GM18517 (cell line): ENCODE measurements around the gene UBE2J2.

Experiments
- ATAC-seq: cut with Tn5 transposase; IDR thresholded peaks from one replicate; pipeline ENCODE4 v1.9.1; 2021; ENCODE audit warnings: mild to moderate bottlenecking, moderate library complexity; ENCODE audit not compliant: unreplicated experiment

Gene UBE2J2

DNA sequence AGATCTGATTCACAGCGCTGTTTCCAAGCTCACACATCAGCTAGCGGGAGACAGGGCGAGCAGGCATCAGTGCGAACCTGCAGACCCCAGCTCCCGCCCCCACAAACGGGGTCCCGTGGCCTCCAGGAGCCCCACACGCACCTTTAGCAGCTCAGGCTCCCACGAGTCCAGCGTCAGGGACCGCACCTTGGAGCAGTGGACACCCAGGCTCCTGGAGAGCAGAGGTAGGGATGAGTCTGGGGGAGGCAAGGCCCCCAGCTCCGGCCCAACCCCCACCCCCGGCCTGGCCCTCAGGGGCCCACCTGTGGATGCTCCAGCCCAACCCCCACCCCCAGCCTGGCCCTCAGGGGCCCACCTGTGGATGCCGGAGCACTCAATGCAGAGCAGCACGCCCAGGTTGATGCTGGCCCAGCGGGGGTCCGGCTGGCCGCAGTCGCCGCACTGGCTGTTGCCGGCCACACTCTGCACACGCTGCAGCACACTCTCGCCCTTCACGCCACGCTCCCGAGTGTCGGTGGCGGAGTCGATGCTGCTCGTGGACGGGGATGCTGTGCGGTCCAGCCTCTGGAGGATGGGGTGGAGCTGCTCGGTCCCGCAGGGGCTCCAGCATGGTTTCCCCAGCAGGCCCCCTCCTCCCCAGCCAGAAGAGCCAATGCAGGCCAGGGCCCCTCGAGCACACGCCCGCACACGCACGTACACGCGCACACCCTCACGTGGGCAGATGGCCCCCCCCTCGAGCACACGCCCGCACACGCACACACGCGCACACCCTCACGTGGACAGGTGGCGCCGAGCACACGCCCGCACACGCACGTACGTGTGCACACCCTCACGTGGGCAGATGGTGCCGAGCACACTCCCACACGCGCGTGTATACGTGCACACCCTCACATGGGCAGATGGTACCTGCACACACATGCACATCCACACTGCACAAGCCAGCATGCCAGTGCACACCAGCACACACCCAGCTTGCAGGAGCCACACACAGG, 22.7 kb upstream of the UBE2J2 start:
- no peak for ATAC-seq

GRCh38 chr1:1295154-1295923, 21.7 kb upstream of the UBE2J2 start:
- ATAC-seq: no peak

DNA sequence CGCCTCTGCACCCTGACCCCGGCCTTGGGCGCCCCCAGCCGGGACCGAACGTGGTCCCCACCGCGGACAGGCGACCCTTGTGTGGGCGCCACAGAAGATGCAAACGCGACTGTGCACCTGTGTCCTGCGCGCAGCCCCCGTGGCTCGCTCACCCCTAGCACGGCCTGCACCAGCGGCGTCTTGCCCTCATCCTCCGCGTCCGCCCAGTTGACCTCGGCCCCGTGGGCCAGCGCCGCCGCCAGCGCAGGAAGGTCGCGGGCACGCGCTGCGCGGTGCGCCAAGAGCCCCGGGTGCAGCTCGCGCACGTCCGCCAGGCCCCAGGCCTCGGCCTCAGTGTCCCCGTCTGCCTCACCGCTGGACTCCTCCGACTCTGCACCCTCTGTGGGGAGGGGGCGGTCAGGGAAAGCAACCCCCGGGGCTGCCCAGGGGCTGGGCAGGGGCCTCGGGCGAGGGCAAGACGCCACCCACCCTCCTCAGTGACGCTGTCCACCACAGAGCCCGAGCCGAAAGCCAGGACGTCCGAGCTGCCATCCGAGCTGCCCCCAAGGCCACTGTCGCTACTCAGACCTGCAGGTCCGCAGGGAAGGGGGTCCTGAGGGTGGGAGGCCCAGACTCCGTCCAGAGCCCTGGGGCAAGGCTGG, 20.7 kb upstream of the UBE2J2 start:
- ATAC-seq: no peak

GRCh38 chr1:1293263-1294249, 19.9 kb upstream of the UBE2J2 start:
- ATAC-seq: no peak

GRCh38 chr1:1292851-1293250, 19.2 kb upstream of the UBE2J2 start:
- ATAC-seq: no peak

DNA sequence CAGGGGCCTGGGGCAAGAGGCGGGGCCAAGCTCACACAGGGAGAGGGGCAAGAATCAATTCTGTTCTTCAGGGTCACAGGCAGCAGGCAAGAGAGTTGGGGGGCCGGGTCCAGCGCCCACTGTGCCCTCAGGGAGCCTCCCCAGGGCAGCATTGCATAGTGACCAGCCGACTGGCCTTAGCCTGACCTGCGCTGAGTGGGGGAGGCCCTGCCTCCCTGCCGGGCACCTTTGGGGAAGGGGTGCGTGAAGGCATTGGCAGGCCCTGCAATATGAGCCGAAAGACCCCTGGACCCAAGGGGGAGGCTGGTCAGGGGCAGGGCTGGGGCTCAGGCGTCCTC, 18.8 kb upstream of the UBE2J2 start:
- ATAC-seq: no peak

DNA sequence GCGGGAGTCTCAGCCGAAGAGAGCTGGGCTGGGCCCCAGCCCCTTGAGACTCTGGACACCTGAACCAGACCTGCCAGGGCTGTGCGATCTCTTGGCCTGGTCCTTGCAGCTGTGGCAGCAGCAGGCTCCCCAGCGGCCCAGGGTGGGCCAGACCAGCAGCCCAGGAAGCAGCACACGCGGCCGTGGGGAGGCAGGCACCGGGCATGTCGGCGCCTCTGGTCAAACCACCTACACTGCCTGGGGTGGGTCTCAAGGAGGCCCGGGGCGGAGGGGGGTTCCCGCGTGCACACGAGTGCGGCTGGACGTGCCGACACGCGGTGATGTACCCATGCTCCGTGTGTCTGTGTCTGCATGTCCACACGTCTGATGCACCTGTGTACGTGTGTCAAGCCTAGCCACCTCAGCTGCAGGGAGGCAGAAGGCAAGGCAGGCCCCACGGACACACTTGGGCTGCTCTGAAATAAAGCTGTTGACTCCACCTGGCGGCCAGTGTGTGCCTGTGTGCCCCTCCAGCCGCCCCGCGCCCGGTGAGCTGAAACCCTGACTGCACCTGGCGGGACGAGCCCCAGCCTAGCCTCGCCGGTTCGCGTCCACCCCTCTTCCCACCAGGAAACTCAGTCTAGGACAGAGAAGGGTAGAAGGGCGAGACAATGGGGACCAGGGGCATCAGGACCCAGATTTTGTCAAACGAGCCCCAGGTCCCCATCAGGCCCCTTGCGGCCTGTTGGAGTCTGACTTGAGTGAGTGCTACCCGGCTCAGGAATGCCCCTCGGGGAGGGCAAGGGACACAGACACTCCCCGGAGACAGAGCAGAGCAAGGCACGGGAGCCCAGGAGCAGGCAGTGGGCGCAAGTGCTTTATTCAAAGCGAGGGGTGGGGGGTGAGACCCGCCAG, 18.1 kb upstream of the UBE2J2 start:
- ATAC-seq: no peak

GRCh38 chr1:1291023-1291528, 17.4 kb upstream of the UBE2J2 start:
- ATAC-seq: no peak

DNA sequence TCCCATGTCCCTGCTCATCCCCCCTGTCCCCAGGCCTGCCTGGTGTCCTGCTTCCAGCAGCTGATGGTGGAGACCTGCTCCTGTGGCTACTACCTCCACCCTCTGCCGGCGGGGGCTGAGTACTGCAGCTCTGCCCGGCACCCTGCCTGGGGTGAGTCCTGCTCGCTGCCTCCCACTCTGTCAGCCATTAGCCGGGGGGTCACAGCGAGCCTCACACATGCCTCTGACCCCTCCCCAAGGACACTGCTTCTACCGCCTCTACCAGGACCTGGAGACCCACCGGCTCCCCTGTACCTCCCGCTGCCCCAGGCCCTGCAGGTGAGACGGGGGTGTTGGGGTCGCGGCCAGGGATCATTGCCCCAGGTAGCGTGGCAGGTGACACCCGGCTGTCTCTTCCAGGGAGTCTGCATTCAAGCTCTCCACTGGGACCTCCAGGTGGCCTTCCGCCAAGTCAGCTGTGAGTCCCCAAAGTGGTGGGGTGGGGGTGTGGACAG, 16.6 kb upstream of the UBE2J2 start:
- ATAC-seq: no peak

DNA sequence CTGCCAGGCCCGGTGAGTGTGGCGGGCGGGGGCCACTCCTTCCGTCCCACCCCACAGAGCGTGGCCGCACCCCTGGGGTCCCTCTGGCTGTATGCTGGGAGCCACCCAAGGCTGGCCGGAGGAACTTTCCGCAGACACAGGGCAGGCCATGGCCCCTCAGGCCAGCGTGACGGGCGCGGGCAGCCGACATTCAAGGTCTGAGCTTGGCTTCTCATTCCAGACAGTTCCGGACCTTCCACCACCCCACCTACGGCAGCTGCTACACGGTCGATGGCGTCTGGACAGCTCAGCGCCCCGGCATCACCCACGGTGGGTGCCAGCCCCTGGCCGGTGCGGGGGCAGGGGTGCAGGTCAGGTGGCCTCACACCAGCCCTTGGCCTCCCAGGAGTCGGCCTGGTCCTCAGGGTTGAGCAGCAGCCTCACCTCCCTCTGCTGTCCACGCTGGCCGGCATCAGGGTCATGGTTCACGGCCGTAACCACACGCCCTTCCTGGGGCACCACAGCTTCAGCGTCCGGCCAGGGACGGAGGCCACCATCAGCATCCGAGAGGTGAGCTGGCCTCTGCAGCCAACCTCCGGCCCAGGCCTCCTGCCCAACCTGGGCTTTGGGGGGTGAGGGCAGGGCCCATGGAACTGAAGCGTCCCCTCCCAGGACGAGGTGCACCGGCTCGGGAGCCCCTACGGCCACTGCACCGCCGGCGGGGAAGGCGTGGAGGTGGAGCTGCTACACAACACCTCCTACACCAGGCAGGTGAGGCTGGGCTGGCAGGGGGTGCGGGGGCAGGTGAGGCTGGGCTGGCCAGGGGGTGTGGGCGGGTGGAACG, 13.8 kb upstream of the UBE2J2 start:
- ATAC-seq: no peak

GRCh38 chr1:1286313-1287261, 12.9 kb upstream of the UBE2J2 start:
- ATAC-seq: no peak

GRCh38 chr1:1285611-1286311, 12.1 kb upstream of the UBE2J2 start:
- no peak for ATAC-seq

- ATAC-seq: no peak
Measured at GRCh38 chr1:1285102-1285571, 11.5 kb upstream of the UBE2J2 start.

DNA sequence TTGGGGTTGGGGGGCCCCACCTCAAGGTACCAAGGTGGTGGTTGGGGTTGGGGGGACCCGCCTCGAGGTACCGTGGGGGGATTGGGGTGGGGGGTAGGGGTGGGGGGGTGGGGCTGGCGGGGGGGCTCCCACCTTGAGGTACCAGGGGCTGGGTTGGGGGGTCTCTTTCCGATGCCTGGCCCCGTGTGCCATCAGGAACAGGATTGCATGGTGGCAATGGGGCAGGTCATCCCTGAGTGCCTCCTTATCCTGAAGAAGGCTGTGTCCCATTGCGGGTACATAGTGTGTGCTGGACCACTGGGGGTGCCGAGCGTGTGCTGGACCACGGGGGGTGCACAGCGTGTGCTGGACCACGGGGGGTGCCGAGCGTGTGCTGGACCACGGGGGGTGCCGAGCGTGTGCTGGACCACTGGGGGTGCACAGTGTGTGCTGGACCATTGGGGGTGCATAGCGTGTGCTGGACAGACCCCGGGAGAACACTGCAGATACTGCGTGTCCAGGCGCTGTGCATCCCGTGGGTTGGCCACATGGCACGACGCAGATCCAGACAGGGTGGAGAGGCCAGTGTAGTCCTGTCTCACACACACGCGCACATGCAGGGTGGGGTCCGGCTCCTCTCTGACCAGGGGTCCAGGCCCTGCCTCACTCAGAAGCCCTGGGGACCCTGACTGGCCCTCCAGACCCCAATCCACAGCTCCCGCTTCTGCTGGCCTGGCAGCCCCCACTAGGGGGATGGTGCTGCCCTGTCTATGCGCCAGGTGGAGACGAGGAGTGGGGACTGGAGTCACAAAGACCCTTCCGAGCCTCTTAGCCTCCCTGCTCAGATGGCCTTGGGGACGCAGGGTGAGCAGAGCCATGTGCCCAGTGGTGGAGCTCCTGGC, 10.8 kb upstream of the UBE2J2 start:
- ATAC-seq: no peak

- ATAC-seq: no peak
Measured at GRCh38 chr1:1283821-1284220, 10.2 kb upstream of the UBE2J2 start.
